NAMALWA (cell line): Measurements from ENCODE around the gene CCR5.

Experiments used
- DNase-seq: peaks from one replicate; pipeline ENCODE4 v3.0.0-alpha.2; 2015; ENCODE audit warnings: low spot score

CCR5 gene

GRCh38 chr3:46359733-46360493 lies 10.8 kb upstream of the CCR5 start:
- DNase-seq: no peak

DNA sequence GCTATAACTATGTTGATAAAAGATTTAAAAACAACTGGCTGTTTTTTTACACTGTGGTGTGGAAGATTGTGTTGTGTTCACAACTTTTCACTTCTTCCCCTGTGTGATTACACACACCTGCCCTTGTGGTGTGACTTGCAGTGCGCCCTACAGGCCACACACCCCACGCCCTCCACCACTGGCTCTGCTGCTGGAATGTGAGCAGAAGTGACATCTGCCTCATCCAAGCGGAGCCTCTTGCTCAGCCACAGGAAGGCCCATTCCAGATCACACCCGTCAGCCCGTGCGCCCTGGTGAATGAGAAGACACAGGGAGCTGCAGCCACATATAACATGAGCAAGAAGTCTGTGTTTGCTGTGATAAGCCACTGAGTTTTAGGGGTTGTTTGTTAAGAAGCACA lies 9.8 kb upstream of the CCR5 start:
- DNase-seq: no peak

GRCh38 chr3:46361408-46362283 lies 9.1 kb upstream of the CCR5 start:
- no peak for DNase-seq

DNA sequence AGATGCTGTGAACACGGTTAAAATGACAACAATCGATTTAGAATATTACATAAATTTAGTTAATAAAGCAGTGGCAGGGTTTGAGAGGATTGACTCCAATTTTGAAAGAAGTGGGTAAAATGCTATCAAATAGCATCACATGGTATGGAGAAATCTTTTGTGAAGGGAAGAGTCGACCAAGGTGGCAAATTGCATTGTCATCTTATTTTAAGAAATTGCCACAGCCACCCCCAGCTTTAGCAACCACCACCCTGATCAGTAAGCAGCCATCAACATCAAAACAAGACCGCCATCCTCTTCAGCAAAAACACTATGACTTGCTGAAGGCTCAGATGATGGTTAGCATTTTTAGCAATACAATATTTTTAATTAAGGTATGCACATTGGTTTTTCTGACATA lies 5.7 kb upstream of the CCR5 start:
- DNase-seq: no peak

DNA sequence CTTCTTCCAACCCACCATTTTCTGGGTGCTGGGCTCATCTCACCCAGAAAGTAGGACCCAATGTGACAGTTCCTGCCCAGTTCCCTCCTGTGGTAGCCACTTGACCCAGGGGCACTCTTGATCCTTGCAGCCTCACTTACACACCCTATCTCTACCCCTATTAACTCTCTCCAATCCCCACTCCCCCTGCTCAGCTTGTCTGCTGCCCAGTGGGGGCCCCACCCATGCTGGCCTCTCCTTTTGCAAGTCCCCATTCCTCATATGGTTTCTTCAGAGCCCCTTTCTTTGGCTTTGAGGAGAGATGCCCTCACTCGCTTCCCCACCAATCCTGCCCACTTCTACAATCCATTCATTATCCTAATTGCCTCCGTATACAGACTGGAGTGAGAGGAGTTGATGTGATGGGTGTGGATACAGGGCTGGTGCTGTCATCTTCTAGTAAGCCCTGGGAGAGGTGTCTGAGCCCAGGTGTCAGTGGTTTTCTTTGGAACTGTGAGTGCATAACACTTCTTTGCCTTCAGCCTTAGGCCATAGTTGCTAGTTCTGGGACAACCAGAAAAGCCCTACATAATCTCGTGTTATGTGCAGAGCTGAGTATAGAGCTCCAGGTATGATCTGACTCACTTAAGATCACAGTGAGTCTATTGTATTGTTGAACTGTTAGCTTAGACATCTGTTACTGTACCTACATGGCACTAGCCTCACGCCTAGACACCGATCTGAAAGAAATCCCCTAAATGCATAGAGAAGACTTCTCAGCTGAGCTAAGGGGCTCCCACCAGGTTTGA lies 4.8 kb upstream of the CCR5 start:
- no peak for DNase-seq

- DNase-seq: no peak
Measured at GRCh38 chr3:46367811-46368210, 2.9 kb upstream of the CCR5 start.

DNA sequence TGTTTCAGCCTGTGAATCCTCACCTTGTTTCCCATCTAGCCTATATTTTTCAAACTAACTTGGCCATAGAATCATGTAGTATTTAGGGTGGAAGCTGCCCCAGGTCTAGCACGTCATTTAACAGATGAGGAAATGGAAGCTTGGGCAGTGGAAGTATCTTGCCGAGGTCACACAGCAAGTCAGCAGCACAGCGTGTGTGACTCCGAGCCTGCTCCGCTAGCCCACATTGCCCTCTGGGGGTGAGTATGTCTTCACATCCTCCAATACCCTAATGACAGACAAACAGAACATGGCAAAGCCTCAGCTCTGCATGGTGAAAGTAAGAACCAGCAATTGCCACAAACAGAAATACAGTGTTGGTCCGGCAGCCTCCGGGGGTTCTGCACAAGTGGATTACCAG lies 2.2 kb upstream of the CCR5 start:
- DNase-seq: no peak

- DNase-seq: no peak
Measured at GRCh38 chr3:46369151-46369550, 1.6 kb upstream of the CCR5 start.

- DNase-seq: no peak
Measured at GRCh38 chr3:46369675-46370132, 1.0 kb upstream of the CCR5 start.

DNA sequence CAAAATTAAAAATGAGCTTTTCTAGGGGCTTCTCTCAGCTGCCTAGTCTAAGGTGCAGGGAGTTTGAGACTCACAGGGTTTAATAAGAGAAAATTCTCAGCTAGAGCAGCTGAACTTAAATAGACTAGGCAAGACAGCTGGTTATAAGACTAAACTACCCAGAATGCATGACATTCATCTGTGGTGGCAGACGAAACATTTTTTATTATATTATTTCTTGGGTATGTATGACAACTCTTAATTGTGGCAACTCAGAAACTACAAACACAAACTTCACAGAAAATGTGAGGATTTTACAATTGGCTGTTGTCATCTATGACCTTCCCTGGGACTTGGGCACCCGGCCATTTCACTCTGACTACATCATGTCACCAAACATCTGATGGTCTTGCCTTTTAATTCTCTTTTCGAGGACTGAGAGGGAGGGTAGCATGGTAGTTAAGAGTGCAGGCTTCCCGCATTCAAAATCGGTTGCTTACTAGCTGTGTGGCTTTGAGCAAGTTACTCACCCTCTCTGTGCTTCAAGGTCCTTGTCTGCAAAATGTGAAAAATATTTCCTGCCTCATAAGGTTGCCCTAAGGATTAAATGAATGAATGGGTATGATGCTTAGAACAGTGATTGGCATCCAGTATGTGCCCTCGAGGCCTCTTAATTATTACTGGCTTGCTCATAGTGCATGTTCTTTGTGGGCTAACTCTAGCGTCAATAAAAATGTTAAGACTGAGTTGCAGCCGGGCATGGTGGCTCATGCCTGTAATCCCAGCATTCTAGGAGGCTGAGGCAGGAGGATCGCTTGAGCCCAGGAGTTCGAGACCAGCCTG lies 984 bp downstream of the CCR5 start:
- DNase-seq: no peak

- DNase-seq: peak; percentile 15
Measured at GRCh38 chr3:46372492-46373359, 2.0 kb downstream of the CCR5 start.

GRCh38 chr3:46374755-46375154 lies 4.0 kb downstream of the CCR5 start:
- DNase-seq: no peak

- no peak for DNase-seq
Measured at GRCh38 chr3:46375218-46375617, 4.5 kb downstream of the CCR5 start.

- DNase-seq: no peak
Measured at GRCh38 chr3:46375814-46376213, 5.1 kb downstream of the CCR5 start.

GRCh38 chr3:46378426-46378942 lies 7.7 kb downstream of the CCR5 start:
- DNase-seq: peak; percentile 56

DNA sequence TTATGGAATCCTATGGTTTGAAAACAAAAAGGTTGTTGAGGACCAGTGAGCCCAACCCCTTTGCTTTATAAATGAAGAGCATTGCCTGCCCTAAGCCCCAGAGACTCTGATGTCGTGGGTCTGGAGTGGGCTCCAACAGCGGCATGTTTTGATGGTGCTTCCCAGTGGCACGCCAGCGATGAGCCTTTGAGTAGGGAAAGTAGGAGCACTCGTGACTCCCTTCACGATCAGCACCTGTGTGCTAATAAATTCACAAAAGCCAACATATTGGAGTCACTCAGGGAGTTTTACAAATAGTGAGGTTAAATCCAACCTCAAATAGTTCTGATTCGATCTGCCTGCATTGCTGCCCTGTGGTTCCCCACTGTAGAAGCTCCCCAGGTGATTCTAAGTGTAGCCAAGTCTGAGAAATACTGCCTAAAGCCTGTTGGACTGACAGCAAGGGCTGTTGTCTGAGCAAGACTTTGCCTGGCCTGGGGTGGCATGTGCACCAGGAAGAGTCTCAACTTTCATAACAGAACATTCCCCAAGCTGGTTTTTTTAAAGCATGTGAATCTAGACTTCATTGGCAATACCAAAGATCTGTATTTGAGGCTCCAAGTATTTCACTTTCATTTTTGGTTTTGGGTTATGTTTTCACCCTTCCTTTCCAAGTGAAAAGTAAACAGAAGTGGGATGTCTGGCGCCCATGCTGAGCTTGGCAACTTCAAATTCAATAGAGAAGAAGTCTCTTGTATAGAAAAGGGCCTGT lies 9.9 kb downstream of the CCR5 start:
- no peak for DNase-seq

DNA sequence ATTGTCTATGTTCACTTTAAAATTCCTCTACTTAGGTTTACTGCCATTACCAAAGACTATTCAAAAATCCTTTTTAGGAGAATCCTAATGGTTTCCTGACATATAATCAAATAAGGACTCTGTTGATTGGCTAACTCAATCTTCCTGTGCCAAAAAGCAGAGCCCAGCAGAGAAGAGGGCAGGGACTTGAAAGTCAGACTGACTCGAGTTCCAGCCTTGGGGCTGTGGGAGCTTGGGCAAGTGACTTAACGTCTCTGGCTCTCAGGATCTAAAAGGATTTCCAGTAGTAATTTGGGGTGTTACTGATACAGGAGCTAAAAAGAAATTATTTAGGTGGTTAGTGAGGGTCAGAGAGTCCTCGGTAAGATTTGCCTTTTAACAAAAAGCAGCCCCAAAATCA lies 10.9 kb downstream of the CCR5 start:
- DNase-seq: no peak

DNA sequence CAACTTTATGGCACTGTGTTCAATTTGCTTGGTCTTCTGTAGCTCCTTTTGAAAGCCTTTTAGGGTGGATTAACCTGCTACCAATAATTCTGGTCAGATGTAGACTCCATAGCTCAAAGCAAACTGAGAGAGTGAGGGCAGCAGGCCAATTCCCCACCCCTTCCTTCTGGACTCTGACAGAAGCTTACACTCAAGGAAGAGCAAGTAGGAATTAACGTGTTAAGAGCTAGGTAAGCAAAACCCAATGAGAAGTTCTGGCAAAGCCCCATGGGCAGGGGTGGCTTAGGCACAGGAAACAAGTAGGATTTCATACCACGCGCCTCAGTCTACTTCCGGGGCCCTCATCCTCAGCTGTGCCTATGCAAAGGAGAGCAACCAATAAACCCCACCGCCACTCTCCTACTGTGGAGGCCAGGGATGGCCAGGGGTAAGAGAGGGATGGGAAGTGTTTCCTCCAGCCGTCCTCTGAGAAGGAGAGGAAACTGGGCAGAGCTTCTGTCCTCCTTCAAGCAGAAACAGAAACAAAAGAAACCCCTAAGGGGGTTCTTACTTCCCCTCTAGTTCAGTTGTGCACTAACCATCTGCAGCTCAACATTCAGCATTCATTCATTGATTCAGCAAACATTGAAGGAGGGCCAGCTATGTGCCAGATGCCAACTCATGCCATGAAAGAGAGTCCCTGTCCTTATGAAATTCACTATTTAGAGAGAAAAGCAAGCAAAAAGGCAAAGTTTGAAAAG lies 12.6 kb downstream of the CCR5 start:
- no peak for DNase-seq

DNA sequence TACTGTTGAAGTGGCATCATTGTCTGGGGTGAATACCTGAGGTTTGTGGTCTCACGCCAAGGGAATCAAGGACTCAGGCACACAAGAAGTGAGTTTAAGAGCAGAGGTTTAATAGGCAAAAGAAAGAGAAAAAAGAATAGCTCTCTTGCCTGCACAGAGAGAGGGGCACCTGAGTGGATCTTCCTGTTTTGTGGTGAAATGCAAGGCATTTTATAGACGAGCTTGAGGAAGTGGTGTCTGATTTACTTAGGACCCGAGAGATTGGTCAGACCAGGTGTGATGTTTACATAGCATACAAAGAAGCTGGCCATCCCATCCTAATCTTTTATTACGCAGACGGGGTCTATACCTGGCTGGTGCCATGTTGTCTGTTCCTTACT lies 13.2 kb downstream of the CCR5 start:
- no peak for DNase-seq
